ENCODE results near the gene CYFIP2.

CYFIP2 gene

GRCh38 chr5:157312492-157312891 is 46.6 kb downstream of the CYFIP2 start:
- in situ Hi-C loops (cut with MboI; ENCODE audit: low sequenced_read_pairs): no loop called here

DNA sequence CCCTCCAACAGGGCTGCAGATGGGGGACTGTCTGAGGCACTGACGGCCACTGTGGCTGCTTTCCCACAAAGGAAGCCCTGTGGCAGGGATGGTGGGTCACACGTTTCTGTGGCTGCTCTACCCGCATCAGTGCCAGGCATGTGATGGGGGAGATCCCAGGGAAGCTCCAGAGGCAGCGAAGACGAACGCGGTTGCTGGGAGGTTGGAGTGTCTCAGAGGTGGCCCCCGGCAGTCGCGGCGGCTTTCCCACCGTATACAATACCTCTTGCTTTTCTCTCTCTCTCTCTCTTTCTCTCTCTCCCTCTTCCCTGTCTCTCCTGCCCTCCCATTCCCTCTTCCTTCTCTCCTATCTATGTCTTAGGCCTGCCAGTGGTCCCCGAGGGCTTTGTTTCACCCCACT is 56.7 kb downstream of the CYFIP2 start:
- in situ Hi-C loops (cut with MboI; ENCODE audit: low sequenced_read_pairs): no loop called here

DNA sequence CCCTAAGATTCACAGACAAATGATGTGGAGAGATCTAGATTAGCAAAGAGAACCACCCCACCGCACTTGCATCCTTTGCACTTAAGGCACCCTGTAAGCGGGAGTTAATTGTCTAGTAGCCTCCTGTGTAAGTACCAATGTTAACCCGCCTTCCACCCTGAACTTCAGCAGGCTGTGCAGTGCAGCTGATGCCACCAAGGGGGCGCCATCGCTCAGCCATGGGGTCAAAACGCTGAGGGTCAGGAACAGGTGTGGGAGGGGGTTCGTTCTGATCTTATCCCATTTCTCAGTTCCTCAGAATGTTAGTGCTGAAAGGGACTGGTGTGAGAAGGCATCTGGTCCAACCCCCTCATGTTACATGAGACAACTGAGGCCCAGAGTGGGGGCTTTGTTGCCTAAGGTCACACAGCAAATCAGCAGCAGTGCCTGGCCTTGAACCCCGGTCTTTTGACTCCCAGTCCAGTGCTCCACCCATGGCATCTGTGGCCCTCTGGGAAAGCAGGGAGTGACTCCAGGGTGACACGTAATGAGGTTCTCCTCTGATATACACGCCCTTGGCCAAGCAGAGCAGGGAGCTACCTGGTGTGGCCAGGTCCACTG is 57.3 kb downstream of the CYFIP2 start:
- in situ Hi-C loops (cut with MboI; ENCODE audit: low sequenced_read_pairs): no loop called here

- in situ Hi-C loops (cut with MboI; ENCODE audit: low sequenced_read_pairs): no loop called here
These were observed 58.3 kb downstream of the CYFIP2 start for GRCh38 chr5:157324237-157324636.

DNA sequence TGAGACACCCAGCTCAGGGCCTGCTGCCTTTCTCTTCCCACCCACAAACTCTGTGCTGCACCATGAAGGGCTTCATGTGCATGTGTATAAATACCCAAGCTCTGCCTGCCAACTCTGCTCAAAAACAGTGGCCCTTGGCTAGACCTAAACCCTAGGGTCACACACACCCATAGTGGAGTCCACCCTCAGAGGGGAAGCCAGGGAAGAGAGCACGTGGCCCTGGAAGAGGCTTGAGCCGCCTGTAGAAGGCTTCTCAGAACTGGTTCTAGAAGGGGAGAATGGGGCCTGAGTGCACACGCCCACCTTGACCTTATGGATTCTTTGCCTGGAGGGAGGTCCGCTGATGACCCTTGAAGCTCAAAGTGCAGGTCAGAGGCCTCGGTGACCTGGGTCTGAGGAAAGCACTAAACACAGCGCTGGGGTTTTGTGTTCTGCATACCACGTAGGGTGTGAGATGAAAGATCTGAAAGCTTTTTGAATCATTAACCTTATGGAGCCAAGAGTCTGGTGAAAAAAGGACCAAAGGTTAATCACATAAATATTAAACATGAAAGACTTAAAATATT is 60.6 kb downstream of the CYFIP2 start:
- in situ Hi-C loops (cut with MboI; ENCODE audit: low sequenced_read_pairs): no loop called here

DNA sequence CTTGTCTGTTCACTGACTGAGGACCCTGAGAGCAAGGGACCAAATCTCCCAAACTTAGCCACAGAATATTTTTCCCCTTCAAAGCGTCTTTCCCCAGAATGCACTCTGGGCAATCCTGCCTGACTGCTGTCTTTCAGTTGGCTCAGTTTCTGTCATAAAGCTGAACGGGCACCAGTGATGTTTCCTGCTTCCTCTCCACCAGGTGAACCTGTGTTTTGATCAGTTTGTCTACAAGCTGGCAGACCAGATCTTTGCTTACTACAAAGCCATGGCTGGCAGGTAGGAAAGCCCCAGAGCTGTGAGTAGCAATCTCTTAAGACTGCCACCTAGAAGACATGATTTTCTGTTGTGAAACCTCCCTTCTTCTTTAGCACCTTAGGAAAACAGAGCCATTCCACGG is 61.8 kb downstream of the CYFIP2 start:
- in situ Hi-C loops (cut with MboI; ENCODE audit: low sequenced_read_pairs): no loop called here

DNA sequence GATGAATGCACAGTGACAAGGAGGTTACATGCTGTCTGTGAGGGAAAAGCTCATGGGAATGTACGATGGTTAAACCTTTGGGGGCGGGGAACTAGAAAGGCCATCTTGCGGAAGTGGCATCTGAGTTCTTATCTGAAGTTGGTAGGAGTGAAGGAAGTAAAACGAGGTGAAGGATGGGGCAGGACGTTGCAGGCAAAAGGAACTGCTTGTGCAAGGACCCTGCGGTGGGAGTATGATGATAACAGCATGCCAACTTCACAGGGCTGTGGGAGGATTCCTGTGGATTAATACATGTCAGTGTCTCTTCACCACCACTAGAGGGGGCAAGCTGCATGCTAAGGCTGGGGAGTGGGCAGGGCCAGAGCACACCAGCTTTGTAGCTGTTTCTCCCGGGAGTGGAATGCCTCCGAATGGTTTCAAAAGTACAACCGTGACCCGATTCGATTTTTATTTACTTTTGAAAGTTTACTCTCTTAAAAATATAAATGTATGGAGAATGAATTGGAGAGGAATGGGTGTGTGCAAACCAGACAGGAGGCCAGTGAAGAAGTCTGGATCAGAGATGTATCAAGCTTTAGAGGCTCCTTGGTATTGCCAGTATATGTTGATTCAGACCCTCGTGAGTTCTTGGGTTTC is 62.5 kb downstream of the CYFIP2 start:
- in situ Hi-C loops (cut with MboI; ENCODE audit: low sequenced_read_pairs): no loop called here

DNA sequence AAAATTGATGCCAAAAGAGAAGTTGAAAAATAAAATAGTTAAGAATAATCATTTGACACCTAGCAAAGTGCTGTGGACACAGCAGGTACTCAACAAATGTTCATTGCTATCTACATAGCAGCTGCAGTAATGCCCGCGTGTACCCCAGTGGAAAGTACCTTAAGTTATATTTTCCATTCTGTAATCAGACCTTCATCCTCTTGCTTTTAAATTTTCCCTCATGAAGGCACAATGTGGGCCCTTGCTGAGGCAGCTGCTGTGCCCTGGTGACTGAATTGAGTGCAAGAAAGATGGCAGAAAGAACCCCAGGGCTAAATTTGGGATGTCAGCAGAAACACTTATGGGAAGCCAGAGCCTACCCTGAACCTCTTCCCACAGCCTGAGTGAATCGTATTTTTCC is 65.9 kb downstream of the CYFIP2 start:
- in situ Hi-C loops (cut with MboI; ENCODE audit: low sequenced_read_pairs): no loop called here

GRCh38 chr5:157335534-157336422 is 69.9 kb downstream of the CYFIP2 start:
- in situ Hi-C loops (cut with MboI; ENCODE audit: low sequenced_read_pairs): no loop called here

DNA sequence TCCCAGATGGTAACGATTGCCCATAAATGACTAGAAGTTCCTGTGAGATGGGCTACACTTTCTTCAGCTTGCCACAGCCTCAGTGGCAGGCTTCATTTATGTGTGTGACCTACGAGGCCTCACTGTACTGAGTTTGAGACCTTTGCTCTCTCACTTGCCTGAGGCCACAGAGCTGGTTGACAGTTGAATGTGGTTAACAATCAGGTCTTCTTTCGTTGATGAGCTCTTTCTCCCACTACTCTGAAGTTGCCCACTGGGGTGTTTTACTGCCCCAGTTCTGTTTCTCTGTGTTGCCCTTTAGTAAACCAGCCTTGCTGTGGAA is 70.5 kb downstream of the CYFIP2 start:
- in situ Hi-C loops (cut with MboI; ENCODE audit: low sequenced_read_pairs): no loop called here

- in situ Hi-C loops (cut with MboI; ENCODE audit: low sequenced_read_pairs): no loop called here
These were observed 73.5 kb downstream of the CYFIP2 start for GRCh38 chr5:157339409-157339808.

DNA sequence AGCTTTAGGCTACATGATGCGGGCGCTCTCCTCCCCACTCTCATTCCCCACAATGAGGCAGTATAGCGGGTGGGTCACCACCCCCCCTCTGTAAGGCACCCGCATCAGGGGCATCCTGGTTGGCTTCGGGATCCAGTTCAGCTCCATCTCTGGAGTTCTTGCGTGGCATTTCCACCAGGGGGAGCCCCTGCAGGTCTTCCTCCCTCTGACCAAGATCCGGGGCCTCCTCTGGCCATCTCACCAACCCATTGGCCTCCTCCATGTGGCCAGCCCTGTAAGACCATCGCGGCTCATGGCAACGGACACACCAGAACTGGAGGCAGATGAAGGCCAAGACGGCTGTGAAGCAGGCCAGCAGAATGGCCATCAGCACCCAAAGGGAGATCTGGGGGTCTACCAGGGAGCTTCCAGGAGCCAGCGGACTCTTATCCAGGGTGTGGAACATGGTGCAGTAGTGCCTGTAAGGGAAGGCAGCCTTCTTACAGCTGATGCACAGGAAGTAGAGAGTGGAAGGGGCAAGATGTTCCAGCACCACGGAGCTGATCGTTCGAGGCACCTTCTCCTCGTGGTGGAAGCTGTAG is 77.0 kb downstream of the CYFIP2 start:
- in situ Hi-C loops (cut with MboI; ENCODE audit: low sequenced_read_pairs): no loop called here

GRCh38 chr5:157343842-157344790 is 78.2 kb downstream of the CYFIP2 start:
- in situ Hi-C loops (cut with MboI; ENCODE audit: low sequenced_read_pairs): no loop called here

DNA sequence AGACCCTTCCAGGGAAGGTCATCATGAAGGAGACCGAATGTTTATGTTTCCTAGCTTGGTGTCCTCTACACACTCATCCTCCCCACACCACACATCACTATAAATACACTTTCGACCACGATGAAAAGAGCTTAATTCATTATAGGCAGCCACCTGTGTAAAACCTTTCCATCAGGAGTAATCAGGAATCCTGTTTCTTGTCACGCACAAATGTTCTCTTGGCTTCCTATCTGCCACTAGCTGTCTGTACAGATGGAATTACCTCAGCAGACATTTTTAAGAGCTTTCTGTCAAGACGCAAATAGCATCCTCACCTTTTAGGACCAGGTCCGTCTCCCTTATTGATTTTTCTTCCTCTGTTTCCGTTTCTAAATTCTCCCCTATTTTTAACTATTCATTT is 79.1 kb downstream of the CYFIP2 start:
- in situ Hi-C loops (cut with MboI; ENCODE audit: low sequenced_read_pairs): no loop called here

DNA sequence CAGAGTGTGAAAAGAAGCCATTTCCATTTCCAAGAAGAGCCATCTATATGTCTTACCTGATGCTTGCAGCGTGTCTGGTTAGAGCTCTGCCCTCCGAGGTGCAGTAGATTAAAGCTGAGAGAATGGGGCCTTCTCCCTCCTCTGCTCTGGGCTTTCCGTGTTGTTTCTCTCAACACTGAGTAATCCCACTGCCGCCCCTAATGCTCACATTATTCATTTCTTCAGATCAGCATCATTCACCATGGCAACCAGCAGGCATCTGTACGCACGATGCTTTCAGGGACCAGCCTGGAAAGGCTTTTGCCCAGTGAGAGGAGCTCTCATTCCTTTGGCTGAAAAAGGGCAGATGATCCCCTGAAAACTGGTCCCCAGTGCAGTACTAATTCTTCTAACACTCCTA is 79.6 kb downstream of the CYFIP2 start:
- in situ Hi-C loops (cut with MboI; ENCODE audit: low sequenced_read_pairs): no loop called here

DNA sequence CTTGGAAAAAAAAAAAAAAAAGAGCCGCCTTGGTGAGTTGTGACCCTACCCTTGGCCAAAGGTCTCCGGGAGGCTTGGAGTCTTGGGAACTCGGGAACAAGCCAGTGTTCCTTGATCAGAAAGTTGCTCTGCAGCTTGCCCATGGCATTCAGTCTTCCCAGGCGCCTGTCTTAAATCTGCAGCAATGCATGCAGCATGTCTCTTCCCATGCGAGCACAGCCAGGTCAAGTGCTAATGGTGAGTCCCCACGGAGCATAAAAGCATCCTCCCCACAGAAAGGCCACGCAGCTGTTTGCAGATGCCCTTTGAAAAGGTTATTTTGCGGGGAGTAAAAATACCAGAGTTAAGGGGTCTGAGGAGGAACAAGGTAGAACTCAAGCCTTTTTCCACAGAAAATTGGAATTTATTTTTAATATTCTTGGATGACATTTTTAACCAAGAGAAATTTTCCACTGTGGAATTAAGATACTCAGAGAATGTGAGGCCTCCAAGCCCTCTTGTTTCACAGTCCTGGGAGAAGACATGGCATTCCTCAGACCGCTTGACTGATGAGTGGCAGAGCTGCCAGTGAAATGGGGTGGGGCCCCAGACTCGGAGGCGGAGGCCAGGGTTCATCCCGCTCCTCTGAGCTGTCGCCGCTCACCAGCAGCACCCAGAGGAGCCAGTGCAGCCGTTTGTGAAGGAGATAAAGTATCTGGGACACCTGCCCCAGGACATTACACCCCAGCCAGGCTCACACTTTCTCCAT is 81.6 kb downstream of the CYFIP2 start:
- in situ Hi-C loops (cut with MboI; ENCODE audit: low sequenced_read_pairs): no loop called here

DNA sequence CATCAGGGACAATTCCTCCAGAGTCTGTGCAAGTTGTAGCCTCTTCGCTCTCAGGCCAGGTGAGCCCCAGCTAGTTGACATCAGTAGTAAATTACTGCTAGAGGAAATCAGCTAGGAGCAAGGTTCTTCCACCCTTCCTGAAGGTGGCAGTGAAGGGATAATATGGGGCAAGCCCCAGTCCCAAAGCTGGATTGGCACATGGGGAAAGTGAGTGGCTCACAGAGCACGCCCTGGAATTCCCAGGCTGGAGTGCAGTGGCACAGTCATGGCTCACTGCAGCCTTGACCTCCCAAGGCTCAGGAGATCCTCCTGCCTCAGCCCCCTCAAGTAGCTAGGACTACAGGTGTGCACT is 82.1 kb downstream of the CYFIP2 start:
- in situ Hi-C loops (cut with MboI; ENCODE audit: low sequenced_read_pairs): no loop called here

DNA sequence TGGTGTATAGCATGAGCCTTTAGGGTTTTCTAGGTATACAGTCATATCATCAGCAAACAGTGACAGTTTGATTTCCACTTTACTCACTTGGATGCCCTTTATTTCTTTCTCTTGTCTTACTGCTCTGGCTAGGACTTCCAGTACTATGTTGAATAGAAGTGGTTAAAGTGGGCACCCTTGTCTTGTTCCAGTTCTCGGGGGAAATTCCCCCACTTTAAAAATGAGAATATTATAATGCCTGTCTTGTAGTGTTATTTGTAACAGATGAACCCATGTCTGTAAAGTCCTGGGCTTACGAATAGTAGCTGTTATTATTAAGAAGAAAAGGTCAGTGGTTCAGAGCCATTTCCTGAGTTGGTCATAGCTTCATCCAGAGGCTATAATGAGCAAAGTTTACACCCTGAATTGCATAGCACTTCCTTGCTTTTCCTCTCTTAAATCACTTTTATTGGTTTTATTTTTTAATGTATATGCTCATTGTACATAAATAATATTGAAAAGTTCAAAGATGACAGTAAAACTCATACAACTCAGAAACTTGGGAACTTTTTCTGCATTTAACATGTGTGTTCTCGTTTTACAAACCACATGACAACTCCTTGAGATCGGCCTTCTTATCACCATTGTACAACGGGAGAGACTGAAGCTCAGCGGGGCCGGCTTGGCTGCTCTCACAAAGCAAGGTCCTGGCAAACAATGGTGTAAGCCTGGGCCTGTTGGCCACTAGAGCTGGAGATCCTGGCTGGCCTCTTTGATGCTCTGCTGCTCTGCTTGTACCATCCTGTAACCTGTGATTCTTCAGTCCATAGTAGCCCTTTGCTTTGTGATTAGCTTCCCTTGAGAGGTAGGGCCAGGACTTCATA is 85.2 kb downstream of the CYFIP2 start:
- in situ Hi-C loops (cut with MboI; ENCODE audit: low sequenced_read_pairs): no loop called here

DNA sequence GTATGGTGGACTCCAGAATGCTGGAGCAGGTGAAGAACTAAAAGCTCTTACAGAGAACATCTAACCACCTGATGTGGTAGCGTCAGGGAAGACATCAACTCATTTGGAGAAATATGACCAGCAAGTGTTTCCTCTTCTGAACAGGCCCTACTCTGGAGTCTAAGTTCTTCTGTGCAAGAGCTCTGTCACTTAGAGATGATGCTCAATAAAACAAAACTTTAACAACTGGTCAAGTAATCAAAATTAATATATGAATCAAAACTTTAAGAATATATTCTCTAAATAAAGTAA is 85.8 kb downstream of the CYFIP2 start:
- in situ Hi-C loops (cut with MboI; ENCODE audit: low sequenced_read_pairs): no loop called here
